H9 (cell line): Measurements from ENCODE around the gene HOXC10. TPM values are rescaled to one million over a fixed set of nuclear protein-coding genes. Genes with fewer than 3 reads are reported as not detected.

Experiments
- DNase-seq: peaks from one replicate; pipeline ENCODE4 v3.0.0-alpha.2; 2017
- H2AFZ ChIP-seq: one replicate; pipeline ENCODE4 v1.6.1; 2013; ENCODE audit warnings: mild to moderate bottlenecking, low read length, control low read depth, moderate library complexity
- H2AK5ac ChIP-seq: 2 replicates; pipeline ENCODE4 v1.6.1; 2013; ENCODE audit warnings: low read length, control low read depth, mixed read lengths; ENCODE audit not compliant: insufficient read length
- H2BK120ac ChIP-seq: one replicate; pipeline ENCODE4 v1.6.1; 2013; ENCODE audit warnings: low read depth, mild to moderate bottlenecking, low read length, control low read depth, inconsistent platforms; ENCODE audit not compliant: poor library complexity, severe bottlenecking
- H2BK12ac ChIP-seq: 2 replicates; pipeline ENCODE4 v1.6.1; 2013; ENCODE audit warnings: low read length, control low read depth, mixed read lengths, low read depth; ENCODE audit not compliant: insufficient read length
- H2BK15ac ChIP-seq: 2 replicates; pipeline ENCODE4 v1.6.1; 2013; ENCODE audit warnings: low read depth, low read length, control low read depth
- H2BK20ac ChIP-seq: one replicate; pipeline ENCODE4 v1.6.1; 2013; ENCODE audit warnings: low read depth, mild to moderate bottlenecking, low read length, control low read depth, inconsistent platforms; ENCODE audit not compliant: poor library complexity, severe bottlenecking
- H2BK5ac ChIP-seq: 2 replicates; pipeline ENCODE4 v1.6.1; 2013; ENCODE audit warnings: low read length, control low read depth, mixed read lengths; ENCODE audit not compliant: insufficient read length
- H3K14ac ChIP-seq: 2 replicates; pipeline ENCODE4 v1.6.1; 2013; ENCODE audit warnings: low read length, control low read depth; ENCODE audit not compliant: insufficient read depth
- H3K18ac ChIP-seq: 2 replicates; pipeline ENCODE4 v1.6.1; 2013; ENCODE audit warnings: low read depth, mild to moderate bottlenecking, mixed read lengths, low read length, control low read depth; ENCODE audit not compliant: insufficient read length
- H3K23ac ChIP-seq: 2 replicates; pipeline ENCODE4 v1.6.1; 2013; ENCODE audit warnings: low read length, control low read depth, mixed read lengths, low read depth; ENCODE audit not compliant: insufficient read length
- H3K23me2 ChIP-seq: 2 replicates; pipeline ENCODE4 v1.6.1; 2013; ENCODE audit warnings: low read depth, mild to moderate bottlenecking, mixed read lengths, low read length, control low read depth; ENCODE audit not compliant: insufficient read length, poor library complexity, severe bottlenecking
- H3K27ac ChIP-seq: 2 replicates; pipeline ENCODE4 v1.5.1; 2013; ENCODE audit warnings: low read length, control low read depth, mixed read lengths, low read depth; ENCODE audit not compliant: insufficient read length
- H3K27me3 ChIP-seq: 2 replicates; pipeline ENCODE4 v1.6.1; 2013; ENCODE audit warnings: low read length, control low read depth, inconsistent platforms; ENCODE audit not compliant: insufficient read depth
- H3K4ac ChIP-seq: 2 replicates; pipeline ENCODE4 v1.6.1; 2013; ENCODE audit warnings: low read depth, mild to moderate bottlenecking, control low read depth, inconsistent platforms, low read length, moderate library complexity
- H3K4me1 ChIP-seq: 2 replicates; pipeline ENCODE4 v1.6.1; 2013; ENCODE audit warnings: low read length, control low read depth, inconsistent platforms; ENCODE audit not compliant: insufficient read depth
- H3K4me2 ChIP-seq: 2 replicates; pipeline ENCODE4 v1.6.1; 2013; ENCODE audit warnings: low read length, control low read depth, mixed read lengths; ENCODE audit not compliant: insufficient read length, insufficient read depth
- H3K56ac ChIP-seq: 2 replicates; pipeline ENCODE4 v1.6.1; 2013; ENCODE audit warnings: low read depth, mild to moderate bottlenecking, mixed read lengths, low read length, control low read depth; ENCODE audit not compliant: insufficient read length
- H3K79me1 ChIP-seq: 2 replicates; pipeline ENCODE4 v1.6.1; 2013; ENCODE audit warnings: low read depth, mild to moderate bottlenecking, moderate library complexity, low read length, control low read depth, inconsistent platforms; ENCODE audit not compliant: insufficient read depth, poor library complexity, severe bottlenecking
- H3K79me2 ChIP-seq: 2 replicates; pipeline ENCODE4 v1.6.1; 2013; ENCODE audit warnings: low read length, control low read depth, inconsistent platforms; ENCODE audit not compliant: insufficient read depth
- H3K9ac ChIP-seq: 2 replicates; pipeline ENCODE4 v1.6.1; 2013; ENCODE audit warnings: low read length, control low read depth, mixed read lengths; ENCODE audit not compliant: insufficient read length; ENCODE audit errors: extremely low read depth
- H3K9me3 ChIP-seq: one replicate; pipeline ENCODE4 v1.6.1; 2013; ENCODE audit warnings: low read depth, low read length, inconsistent platforms; ENCODE audit not compliant: control insufficient read depth
- H3T11ph ChIP-seq: one replicate; pipeline ENCODE4 v1.6.1; 2013; ENCODE audit warnings: mild to moderate bottlenecking, low read length, control low read depth, inconsistent platforms
- H4K20me1 ChIP-seq: one replicate; pipeline ENCODE4 v1.6.1; 2013; ENCODE audit not compliant: control insufficient read depth, insufficient read length, insufficient read depth
- H4K5ac ChIP-seq: 2 replicates; pipeline ENCODE4 v1.6.1; 2013; ENCODE audit warnings: low read depth, mild to moderate bottlenecking, mixed read lengths, low read length, control low read depth; ENCODE audit not compliant: insufficient read length
- H4K8ac ChIP-seq: replicated peaks from 2 replicates; pipeline ENCODE4 v1.6.1; 2013; ENCODE audit warnings: low read length, control low read depth, mixed read lengths, low read depth; ENCODE audit not compliant: insufficient read length
- H4K91ac ChIP-seq: 2 replicates; pipeline ENCODE4 v1.6.1; 2013; ENCODE audit warnings: low read depth, mild to moderate bottlenecking, moderate library complexity, mixed read lengths, low read length, control low read depth; ENCODE audit not compliant: insufficient read length
- H3K27ac Mint-ChIP-seq, 3 experiments: 2 replicates in 2 of 3; 3 replicates in 1 of 3; pipeline ENCODE4 v1.8.0; 2020 to 2021; ENCODE audit warnings: mixed read lengths in 3 of 3, mild to moderate bottlenecking in 1 of 3, moderate library complexity in 1 of 3
- H3K27me3 Mint-ChIP-seq: 2 replicates; pipeline ENCODE4 v1.8.0; 2021; ENCODE audit warnings: low read depth, mild to moderate bottlenecking, moderate library complexity, mixed read lengths
- H3K36me3 Mint-ChIP-seq, 3 experiments: 2 replicates in 2 of 3; 3 replicates in 1 of 3; pipeline ENCODE4 v1.8.0; 2020 to 2021; ENCODE audit warnings: low read depth in 3 of 3, mixed read lengths in 3 of 3; ENCODE audit not compliant: insufficient read depth in 1 of 3
- H3K4me1 Mint-ChIP-seq, 2 experiments: 2 replicates each; pipeline ENCODE4 v1.8.0; 2020; ENCODE audit warnings: mixed read lengths in 2 of 2
- H3K4me3 Mint-ChIP-seq, 2 experiments: 2 replicates in 1 of 2; 3 replicates in 1 of 2; pipeline ENCODE4 v1.8.0; 2020 to 2021; ENCODE audit warnings: mild to moderate bottlenecking in 2 of 2, mixed read lengths in 2 of 2, moderate library complexity in 1 of 2
- H3K9me3 Mint-ChIP-seq, 2 experiments: 2 replicates in 1 of 2; 3 replicates in 1 of 2; pipeline ENCODE4 v1.8.0; 2020; ENCODE audit warnings: mild to moderate bottlenecking in 2 of 2, mixed read lengths in 2 of 2, moderate library complexity in 1 of 2
- CTCF ChIP-seq: fragments of 200-600 bp; sonication (generic); conservative IDR thresholded peaks from 3 replicates; pipeline ENCODE4 v1.8.0; 2021; ENCODE audit warnings: antibody characterized with exemption, mild to moderate bottlenecking
- WGBS: extraction: QIAGEN DNeasy Blood & Tissue Kit; methylation state at CpG from one replicate; pipeline ENCODE4 v1.1.7; 2013; ENCODE audit warnings: missing lambda C conversion rate, low lambda C conversion rate, mixed read lengths; ENCODE audit not compliant: insufficient read length; ENCODE audit errors: extremely low coverage; 5-methylcytosine and 5-hydroxymethylcytosine counted together
- total RNA-seq: library from RNA; stranded (reverse); gene quantifications from 2 replicates; pipeline ENCODE4 v1.2.1, GENCODE V29; 2021

Gene HOXC10
- total RNA-seq, 1 experiment from 2014 or later = not detected

GRCh38 chr12:53975064-53975471 is 9.9 kb upstream of the HOXC10 start:
- Histone ChIP-seq H3K18ac (no peak overlapping the region), H2BK120ac (no peak overlapping the region), H4K5ac (no peak overlapping the region), H3K79me2 (no peaks in the 10 kb centered on the region), H2AK5ac (no peak overlapping the region), H4K91ac (no peak overlapping the region), H3K9ac (no peak overlapping the region), H2BK12ac (no peak overlapping the region), H3K27ac (no peak overlapping the region), H3K4me1 (no peaks in the 10 kb centered on the region), H3K27me3 (peaks cover 99% of the 10 kb centered on the region), H3T11ph (no peak overlapping the region), H3K4me2 (no peak overlapping the region), H2BK15ac (no peak overlapping the region), H2BK5ac (no peak overlapping the region), H2BK20ac (no peak overlapping the region), H3K79me1 (no peaks in the 10 kb centered on the region), H3K23me2 (no peaks in the 10 kb centered on the region), H4K8ac (no peak overlapping the region), H2AFZ (no peak overlapping the region), H4K20me1 (no peaks in the 10 kb centered on the region), H3K14ac (no peak overlapping the region), H3K4ac (no peak overlapping the region), H3K23ac (no peak overlapping the region), H3K9me3 (no peaks in the 10 kb centered on the region), H3K56ac (no peak overlapping the region)
- WGBS = no CpG with 5 or more reads among the region's 25 CpGs
- Mint-ChIP-seq H3K27me3 (peaks cover 100% of the 10 kb centered on the region), H3K36me3 (peaks cover 0 to 8% (median 3%) of the 10 kb centered on the region in 3 experiments; a peak in 3 of 7 replicates), H3K4me1 (peaks cover 14 to 25% of the 10 kb centered on the region in 2 experiments), H3K4me3 (peak overlapping the region in 1 of 2 experiments; percentile 50; a peak in 1 of 5 replicates), H3K27ac (no peak overlapping the region), H3K9me3 (peaks cover 12 to 15% of the 10 kb centered on the region in 2 experiments)
- TF ChIP-seq CTCF = no peak
- DNase-seq = no peak
